Natural killer cell treated with Interleukin-12 subunit alpha and Interleukin-12 subunit beta and Interleukin-15 and Interleukin-18, amount 100 ng/mL, for 72 hours (primary cell): ENCODE data around the gene IGF2R. TPM values are rescaled to one million over a fixed set of nuclear protein-coding genes. Genes with fewer than 3 reads are reported as not detected.

Experiments
- ATAC-seq, 2 donors: fragments of 150-1000 bp; cut with Tn5 transposase in 1 of 2; sonication (Bioruptor Pico), chemical (Tn5 transposase) in 1 of 2; 2 replicates each; pipeline ENCODE4 v1.10.0; 2021
- DNase-seq: peaks from one replicate; pipeline ENCODE4 v3.0.0; 2022; ENCODE audit warnings: low spot score
- H3K27ac Mint-ChIP-seq, 2 donors: 1 replicate in 1 of 2; 2 replicates in 1 of 2; pipeline ENCODE4 v1.8.0; 2022; ENCODE audit warnings: mixed read lengths in 2 of 2, mild to moderate bottlenecking in 1 of 2, moderate library complexity in 1 of 2
- H3K27me3 Mint-ChIP-seq, 2 donors: 1 replicate in 1 of 2; 2 replicates in 1 of 2; pipeline ENCODE4 v1.8.0; 2022; ENCODE audit warnings: mixed read lengths in 2 of 2
- H3K36me3 Mint-ChIP-seq: one replicate; pipeline ENCODE4 v1.8.0; 2022; ENCODE audit warnings: mixed read lengths
- H3K4me1 Mint-ChIP-seq, 2 donors: 1 replicate in 1 of 2; 2 replicates in 1 of 2; pipeline ENCODE4 v1.8.0; 2022; ENCODE audit warnings: low read depth in 2 of 2, mixed read lengths in 2 of 2, mild to moderate bottlenecking in 1 of 2
- H3K4me3 Mint-ChIP-seq: one replicate; pipeline ENCODE4 v1.8.0; 2022; ENCODE audit warnings: mixed read lengths
- H3K9me3 Mint-ChIP-seq: 2 replicates; pipeline ENCODE4 v1.8.0; 2022; ENCODE audit warnings: mixed read lengths
- total RNA-seq, 2 donors: library from RNA; stranded (reverse); gene quantifications; one replicate each; pipeline ENCODE4 v1.2.3, GENCODE V29; 2022

IGF2R gene
- total RNA-seq, 2 donors from 2014 or later: 290 to 377 TPM

GRCh38 chr6:159973406-159973805 lies 4.5 kb downstream of the IGF2R start:
- Mint-ChIP-seq H3K36me3 (peaks cover 33% of the 10 kb centered on the region), H3K4me3 (peak overlapping the region; percentile 87), H3K27me3 (no peaks in the 10 kb centered on the region), H3K27ac (peak overlapping the region; percentile 99), H3K4me1 (peaks cover 74 to 78% of the 10 kb centered on the region in 2 donors), H3K9me3 (no peaks in the 10 kb centered on the region)
- ATAC-seq: no peak
- no peak for DNase-seq

- DNase-seq (no peak), ATAC-seq (peak; percentile 67 to 69)
- Mint-ChIP-seq H3K36me3 (peaks cover 33% of the 10 kb centered on the region), H3K4me3 (peak overlapping the region; percentile 87), H3K27ac (peak overlapping the region; percentile 99), H3K9me3 (no peaks in the 10 kb centered on the region), H3K4me1 (peaks cover 80 to 83% of the 10 kb centered on the region in 2 donors), H3K27me3 (no peaks in the 10 kb centered on the region)
Measured at GRCh38 chr6:159973951-159974350, 5.1 kb downstream of the IGF2R start.

DNA sequence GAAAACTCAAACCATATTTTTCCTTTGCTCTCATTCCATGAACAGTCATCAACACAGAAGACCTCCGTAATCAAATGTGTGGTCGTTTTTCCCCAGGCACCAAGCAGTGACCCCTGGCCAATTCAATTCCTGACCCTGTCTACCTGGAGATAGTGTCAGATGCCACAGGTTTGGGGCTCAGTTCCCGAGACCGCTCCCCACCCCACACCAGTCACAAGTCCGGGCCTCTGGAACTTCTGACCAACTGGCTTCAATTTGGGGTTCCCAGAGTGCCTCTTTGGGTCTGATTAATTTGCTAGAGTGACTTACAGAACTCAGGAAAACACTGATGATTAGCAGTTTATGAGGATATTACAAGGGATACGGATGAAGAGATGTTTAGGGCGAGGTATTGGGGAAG lies 6.0 kb downstream of the IGF2R start:
- no peak for DNase-seq
- peak overlapping the region; percentile 87 for H3K4me3 Mint-ChIP-seq
- no peak for ATAC-seq

DNA sequence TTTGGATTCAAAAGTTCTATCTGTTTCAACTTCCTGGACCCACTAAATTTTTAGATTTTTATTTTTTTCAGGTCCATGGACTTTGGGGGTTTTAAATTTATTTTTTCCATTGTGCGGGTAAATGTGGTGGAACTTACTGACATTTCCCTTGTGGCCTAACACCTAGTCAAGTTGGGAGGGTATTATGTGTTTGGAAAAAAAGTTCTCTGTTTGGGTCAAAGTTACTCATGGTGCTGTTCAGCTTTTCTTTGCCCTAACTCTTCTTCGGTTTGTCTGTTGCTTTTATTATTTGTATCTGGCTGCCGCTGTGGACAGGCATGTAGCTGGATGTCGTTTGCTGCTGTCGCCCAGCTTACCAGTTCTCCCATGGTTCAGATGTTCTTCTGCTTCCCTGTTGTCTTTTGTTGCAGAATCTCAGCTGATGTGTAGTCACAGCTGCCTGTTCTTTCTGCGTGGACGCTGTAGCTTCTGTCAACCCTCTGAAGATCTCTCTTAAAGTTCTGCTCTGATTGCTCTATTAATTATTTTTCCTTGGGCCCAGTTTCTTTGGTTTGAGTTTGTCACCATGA lies 7.9 kb downstream of the IGF2R start:
- Mint-ChIP-seq H3K4me3 (peak overlapping the region; percentile 95), H3K36me3 (peaks cover 24% of the 10 kb centered on the region), H3K27ac (peak overlapping the region; percentile 99), H3K4me1 (peaks cover 87 to 95% of the 10 kb centered on the region in 2 donors), H3K27me3 (no peaks in the 10 kb centered on the region), H3K9me3 (no peaks in the 10 kb centered on the region)
- ATAC-seq (peak in 1 of 2 donors; percentile 11), DNase-seq (no peak)

More for the DNA sequence above, 6.0 kb downstream of the IGF2R start:
- Mint-ChIP-seq H3K27ac (peak overlapping the region; percentile 99), H3K9me3 (no peaks in the 10 kb centered on the region), H3K4me1 (peaks cover 87 to 93% of the 10 kb centered on the region in 2 donors), H3K36me3 (peaks cover 36% of the 10 kb centered on the region), H3K27me3 (no peaks in the 10 kb centered on the region)

DNA sequence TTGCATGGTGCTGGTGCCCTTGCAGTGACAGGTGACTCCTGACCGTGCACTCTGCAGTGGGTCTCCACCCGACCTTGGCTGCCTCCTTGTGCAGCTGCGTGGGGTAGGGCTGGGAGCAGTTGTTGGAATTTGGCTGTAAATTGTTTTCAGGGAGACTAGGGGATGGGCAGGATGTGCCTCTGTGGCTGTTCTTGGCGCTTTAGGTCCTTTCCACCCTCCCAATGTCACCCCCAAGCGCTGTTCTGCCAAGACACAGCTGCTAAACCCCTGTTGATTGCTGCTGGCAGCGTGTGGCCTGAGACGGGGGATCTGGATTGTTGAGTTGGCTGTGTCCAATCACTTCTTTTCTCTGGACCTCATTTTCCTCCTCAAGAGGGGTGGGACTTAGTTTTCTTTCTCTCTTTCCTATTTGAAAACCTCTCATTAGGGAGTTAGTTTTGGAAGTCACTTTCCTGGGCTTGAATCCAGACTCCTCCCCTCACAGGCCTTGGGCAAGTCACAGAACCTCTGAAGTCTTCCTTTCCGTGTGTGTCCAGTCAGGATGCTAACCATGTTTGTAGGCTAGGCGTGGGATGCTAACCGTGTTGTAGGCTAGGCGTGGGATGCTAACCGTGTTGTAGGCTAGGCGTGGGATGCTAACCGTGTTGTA lies 8.5 kb downstream of the IGF2R start:
- ATAC-seq: no peak
- Mint-ChIP-seq H3K36me3 (peaks cover 24% of the 10 kb centered on the region), H3K4me3 (peak overlapping the region; percentile 95), H3K27me3 (no peaks in the 10 kb centered on the region), H3K4me1 (peaks cover 88 to 95% of the 10 kb centered on the region in 2 donors), H3K9me3 (no peaks in the 10 kb centered on the region), H3K27ac (peak overlapping the region; percentile 99)
- no peak for DNase-seq

- Mint-ChIP-seq H3K9me3 (no peaks in the 10 kb centered on the region), H3K4me1 (peaks cover 85 to 95% of the 10 kb centered on the region in 2 donors), H3K4me3 (peak overlapping the region; percentile 95), H3K27ac (peak overlapping the region; percentile 99), H3K27me3 (no peaks in the 10 kb centered on the region), H3K36me3 (peaks cover 20% of the 10 kb centered on the region)
- ATAC-seq: no peak
- no peak for DNase-seq
Measured at GRCh38 chr6:159977904-159978268, 9.0 kb downstream of the IGF2R start.

GRCh38 chr6:159978291-159979135 lies 9.6 kb downstream of the IGF2R start:
- Mint-ChIP-seq H3K27ac (peak overlapping the region; percentile 99), H3K4me1 (peaks cover 83 to 95% of the 10 kb centered on the region in 2 donors), H3K4me3 (peak overlapping the region; percentile 95), H3K36me3 (peaks cover 20% of the 10 kb centered on the region), H3K9me3 (no peaks in the 10 kb centered on the region), H3K27me3 (no peaks in the 10 kb centered on the region)
- DNase-seq: peak; percentile 85
- ATAC-seq: peak; percentile 48 to 69

DNA sequence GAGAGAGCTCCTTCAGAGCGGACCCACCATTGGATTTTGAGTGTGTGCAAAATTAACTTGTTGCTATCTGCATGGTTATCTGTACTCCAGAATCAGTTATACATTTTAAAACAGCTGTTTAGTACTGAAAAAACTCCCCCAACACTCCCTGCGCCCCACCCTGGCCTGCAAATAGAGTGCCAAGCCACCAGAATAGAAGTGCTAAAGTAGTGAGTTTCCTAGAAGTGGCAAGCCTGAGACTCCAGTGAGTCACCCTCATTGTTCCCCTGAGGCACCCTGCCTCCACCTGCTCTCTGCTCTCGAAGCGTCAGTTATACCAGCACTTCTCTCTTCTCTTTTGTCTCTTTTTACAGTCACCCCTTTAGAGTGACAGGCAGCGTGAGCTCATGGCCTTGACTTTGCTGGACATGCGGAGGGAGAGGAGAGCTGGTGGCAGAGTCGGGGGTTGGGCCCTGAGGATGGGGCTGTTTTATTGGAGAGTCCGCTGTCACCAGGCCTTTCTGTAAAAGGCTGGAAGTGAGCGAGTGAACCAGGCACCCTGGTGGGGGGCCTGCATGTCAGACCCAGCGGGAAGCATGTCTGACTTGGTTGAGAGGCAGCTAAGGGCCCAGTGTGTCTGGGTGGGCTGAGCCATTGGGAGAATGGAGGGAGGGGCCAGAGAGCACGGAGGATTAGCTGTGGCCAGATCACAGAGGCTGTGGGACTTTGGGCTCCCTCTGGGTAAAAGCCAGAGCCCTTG lies 10.4 kb downstream of the IGF2R start:
- DNase-seq (peak; percentile 91), ATAC-seq (peak; percentile 80 to 86)
- Mint-ChIP-seq H3K27ac (peak overlapping the region; percentile 99), H3K27me3 (no peaks in the 10 kb centered on the region), H3K4me3 (peak overlapping the region; percentile 95), H3K36me3 (peaks cover 18% of the 10 kb centered on the region), H3K4me1 (peaks cover 82 to 95% of the 10 kb centered on the region in 2 donors), H3K9me3 (no peaks in the 10 kb centered on the region)

DNA sequence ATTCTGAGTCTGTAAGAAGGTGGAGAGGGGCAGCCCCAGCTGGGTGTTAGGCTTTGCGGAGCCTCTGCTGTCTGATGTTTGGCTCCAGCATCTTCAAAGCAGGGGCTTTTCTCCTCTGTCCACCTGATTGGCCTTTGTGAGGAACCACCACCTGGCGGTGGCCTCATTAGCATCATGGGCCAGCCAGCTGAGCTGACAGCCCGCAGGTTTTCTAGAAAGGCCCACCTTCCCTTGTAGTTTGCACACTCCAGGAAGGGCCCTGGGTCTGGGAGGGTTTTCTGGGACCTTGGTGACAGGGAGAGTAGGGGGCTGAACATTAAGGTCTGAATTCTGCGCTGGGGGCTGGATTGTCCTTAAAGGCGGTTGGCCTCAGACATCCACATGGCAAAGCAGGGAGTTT lies 11.6 kb downstream of the IGF2R start:
- H3K27ac Mint-ChIP-seq: peak overlapping the region; percentile 99
- no peak for ATAC-seq
- H3K9me3 Mint-ChIP-seq: no peaks in the 10 kb centered on the region
- no peaks in the 10 kb centered on the region for H3K27me3 Mint-ChIP-seq
- no peak for DNase-seq
- H3K4me1 Mint-ChIP-seq: peaks cover 81 to 93% of the 10 kb centered on the region in 2 donors
- peaks cover 18% of the 10 kb centered on the region for H3K36me3 Mint-ChIP-seq
- peak overlapping the region; percentile 95 for H3K4me3 Mint-ChIP-seq

DNA sequence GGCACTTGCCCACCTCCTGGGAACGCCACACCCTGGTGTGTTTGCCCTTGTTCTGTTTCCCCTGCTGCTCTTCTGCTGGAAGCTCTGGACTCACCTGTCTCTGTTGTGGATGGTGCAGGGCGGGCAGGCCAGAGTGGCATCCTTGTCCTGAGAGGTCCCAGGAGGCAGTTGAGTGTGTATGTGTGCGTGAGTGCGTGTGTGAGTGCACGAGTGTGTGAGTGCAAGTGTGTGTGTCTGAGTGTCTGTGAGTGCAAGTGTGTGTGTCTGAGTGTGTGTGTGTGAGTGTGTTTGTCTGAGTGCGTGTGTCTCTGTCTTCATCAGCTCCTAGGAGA lies 12.2 kb downstream of the IGF2R start:
- Mint-ChIP-seq H3K27me3 (no peaks in the 10 kb centered on the region), H3K4me1 (peaks cover 82 to 94% of the 10 kb centered on the region in 2 donors), H3K27ac (peak overlapping the region; percentile 99), H3K4me3 (peak overlapping the region; percentile 95), H3K36me3 (peaks cover 18% of the 10 kb centered on the region), H3K9me3 (no peaks in the 10 kb centered on the region)
- DNase-seq (no peak), ATAC-seq (no peak)

GRCh38 chr6:159981403-159982245 lies 12.7 kb downstream of the IGF2R start:
- Mint-ChIP-seq H3K36me3 (peaks cover 17% of the 10 kb centered on the region), H3K9me3 (no peaks in the 10 kb centered on the region), H3K4me3 (peak overlapping the region; percentile 95), H3K27ac (peak overlapping the region; percentile 99), H3K27me3 (no peaks in the 10 kb centered on the region), H3K4me1 (peaks cover 87 to 96% of the 10 kb centered on the region in 2 donors)
- peak; percentile 84 for DNase-seq
- ATAC-seq: peak; percentile 56 to 61

DNA sequence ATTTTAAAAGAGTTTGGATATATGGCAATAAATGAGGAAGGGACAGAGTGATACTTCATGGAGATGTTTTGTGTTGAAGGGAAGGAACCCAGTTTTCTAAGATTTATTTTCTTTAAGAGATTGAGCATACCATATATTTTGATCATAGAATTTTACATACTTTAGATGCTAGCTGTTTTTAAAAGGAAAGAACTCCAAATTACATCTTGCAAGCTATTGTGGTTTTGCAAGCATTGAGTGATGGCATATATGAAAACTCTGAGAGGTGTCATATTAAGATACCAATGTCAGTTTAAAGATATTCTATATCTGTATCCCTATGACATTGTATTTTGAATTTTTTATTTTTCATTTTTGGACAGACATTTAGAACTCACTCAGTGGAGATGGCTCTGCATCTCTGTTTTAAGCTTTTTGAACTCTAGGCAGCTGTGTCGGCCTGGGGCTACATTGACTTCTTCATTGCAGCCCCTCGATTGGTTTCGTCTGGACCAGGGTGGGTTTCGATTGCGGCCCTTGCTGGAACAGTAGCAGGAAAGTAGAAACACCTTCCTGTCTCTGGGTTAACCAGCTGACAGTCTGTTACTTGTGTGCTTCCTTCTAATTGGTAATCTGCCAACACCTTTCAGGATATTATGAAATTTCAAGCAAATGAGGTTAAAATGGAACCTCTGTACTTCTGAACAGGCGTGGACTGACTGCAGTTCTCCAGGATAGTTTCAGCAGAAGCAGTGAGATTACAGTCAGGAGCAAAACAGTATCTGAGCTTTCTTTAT lies 14.0 kb downstream of the IGF2R start:
- peak; percentile 26 to 52 for ATAC-seq
- H3K27ac Mint-ChIP-seq: peak overlapping the region; percentile 99
- H3K9me3 Mint-ChIP-seq: no peaks in the 10 kb centered on the region
- H3K27me3 Mint-ChIP-seq: no peaks in the 10 kb centered on the region
- peak overlapping the region; percentile 95 for H3K4me3 Mint-ChIP-seq
- peaks cover 10% of the 10 kb centered on the region for H3K36me3 Mint-ChIP-seq
- peak; percentile 87 for DNase-seq
- peaks cover 82 to 91% of the 10 kb centered on the region in 2 donors for H3K4me1 Mint-ChIP-seq
